ENCODE measurements around the gene ZNF384. TPM values are rescaled to one million over a fixed set of nuclear protein-coding genes. Genes with fewer than 3 reads are reported as not detected.

The ZNF384 gene
- total RNA-seq, 2 experiments from 2014 or later, result 60.6 to 61.8 TPM

- Mint-ChIP-seq H3K9me3 (no peaks in the 10 kb centered on the region), H3K4me1 (peaks cover 69% of the 10 kb centered on the region), H3K4me3 (peak overlapping the region; percentile 85), H3K27ac (peak overlapping the region; percentile 99), H3K36me3 (peaks cover 3% of the 10 kb centered on the region), H3K27me3 (no peaks in the 10 kb centered on the region)
- DNase-seq, result no peak
Observed at GRCh38 chr12:6630736-6631135, 58.4 kb downstream of the ZNF384 start.

GRCh38 chr12:6627616-6628015, 61.6 kb downstream of the ZNF384 start:
- Mint-ChIP-seq H3K4me3 (peak overlapping the region; percentile 71), H3K27ac (peak overlapping the region; percentile 84), H3K4me1 (peaks cover 48% of the 10 kb centered on the region), H3K9me3 (no peaks in the 10 kb centered on the region), H3K27me3 (no peaks in the 10 kb centered on the region), H3K36me3 (peaks cover 3% of the 10 kb centered on the region)
- no peak for DNase-seq

- peak overlapping the region; percentile 84 for H3K27ac Mint-ChIP-seq
- no peaks in the 10 kb centered on the region for H3K27me3 Mint-ChIP-seq
- H3K9me3 Mint-ChIP-seq, result no peaks in the 10 kb centered on the region
- DNase-seq, result no peak
- peaks cover 3% of the 10 kb centered on the region for H3K36me3 Mint-ChIP-seq
- peaks cover 40% of the 10 kb centered on the region for H3K4me1 Mint-ChIP-seq
- peak overlapping the region; percentile 22 for H3K4me3 Mint-ChIP-seq
Observed at GRCh38 chr12:6626654-6627283, 62.4 kb downstream of the ZNF384 start.

GRCh38 chr12:6620885-6621274, 68.3 kb downstream of the ZNF384 start:
- Mint-ChIP-seq H3K4me1 (peaks cover 12% of the 10 kb centered on the region), H3K27ac (peak overlapping the region; percentile 85), H3K36me3 (peaks cover 9% of the 10 kb centered on the region), H3K27me3 (no peaks in the 10 kb centered on the region), H3K9me3 (no peaks in the 10 kb centered on the region), H3K4me3 (peak overlapping the region; percentile 77)
- no peak for DNase-seq

GRCh38 chr12:6620137-6620884, 68.9 kb downstream of the ZNF384 start:
- no peaks in the 10 kb centered on the region for H3K27me3 Mint-ChIP-seq

GRCh38 chr12:6618483-6619225, 70.5 kb downstream of the ZNF384 start:
- H3K36me3 Mint-ChIP-seq, result peaks cover 9% of the 10 kb centered on the region
- H3K27ac Mint-ChIP-seq, result peak overlapping the region; percentile 17
- no peaks in the 10 kb centered on the region for H3K27me3 Mint-ChIP-seq
- no peak for DNase-seq
- H3K4me3 Mint-ChIP-seq, result no peak overlapping the region
- no peaks in the 10 kb centered on the region for H3K9me3 Mint-ChIP-seq
- peaks cover 14% of the 10 kb centered on the region for H3K4me1 Mint-ChIP-seq

More at GRCh38 chr12:6620137-6620884, 68.9 kb downstream of the ZNF384 start:
- no peaks in the 10 kb centered on the region for H3K9me3 Mint-ChIP-seq
- peak overlapping the region; percentile 44 for H3K27ac Mint-ChIP-seq
- DNase-seq, result peak; percentile 68
- peaks cover 12% of the 10 kb centered on the region for H3K4me1 Mint-ChIP-seq
- H3K4me3 Mint-ChIP-seq, result peak overlapping the region; percentile 77
- peaks cover 9% of the 10 kb centered on the region for H3K36me3 Mint-ChIP-seq

Other genes starting within 250 kb of the ZNF384 start
- 100 to 1,000 TPM; 175 to 181 TPM for gene CD27, start 244.4 kb downstream of the ZNF384 start, total RNA-seq
- 10 to 100 TPM; 23.7 to 26.6 TPM for gene TAPBPL, start 237.3 kb downstream of the ZNF384 start, total RNA-seq
- gene VAMP1, start 218.7 kb downstream of the ZNF384 start, total RNA-seq, result 10 to 100 TPM; 34.8 to 35.7 TPM
- 100 to 1,000 TPM; 311 to 312 TPM for gene MRPL51, start 196.1 kb downstream of the ZNF384 start, total RNA-seq
- 100 to 1,000 TPM; 167 to 171 TPM for gene NCAPD2, start 195.3 kb downstream of the ZNF384 start, total RNA-seq
- gene GAPDH, start 154.9 kb downstream of the ZNF384 start, total RNA-seq, result 1,000 to 10,000 TPM; 8,986 to 9,154 TPM
- 1 to 10 TPM; 7.2 to 8.1 TPM for gene IFFO1, start 133.3 kb downstream of the ZNF384 start, total RNA-seq
- 100 to 1,000 TPM; 151 to 153 TPM for gene NOP2, start 121.1 kb downstream of the ZNF384 start, total RNA-seq
- gene CHD4, start 82.0 kb downstream of the ZNF384 start, total RNA-seq, result 100 to 1,000 TPM; 262 to 293 TPM
- 1 to 10 TPM; 7.3 to 7.9 TPM for gene LPAR5, start 53.4 kb downstream of the ZNF384 start, total RNA-seq
- gene ACRBP, start 41.9 kb downstream of the ZNF384 start, total RNA-seq, result 1 to 10 TPM in 1 of 2 experiments, under 1 TPM in 1; 0.86 to 1.2 TPM
- gene ING4, start 26.3 kb downstream of the ZNF384 start, total RNA-seq, result 10 to 100 TPM; 10.9 to 11.1 TPM
- gene PIANP, start 11.4 kb upstream of the ZNF384 start, total RNA-seq, result under 1 TPM in 1 of 2 experiments, not detected in 1; 0.37 TPM
- 10 to 100 TPM; 37.1 to 41.6 TPM for gene COPS7A, start 34.7 kb upstream of the ZNF384 start, total RNA-seq
- 100 to 1,000 TPM; 134 to 141 TPM for gene MLF2, start 63.8 kb upstream of the ZNF384 start, total RNA-seq
- 10 to 100 TPM; 23.3 to 25.1 TPM for gene PTMS, start 77.0 kb upstream of the ZNF384 start, total RNA-seq
- 10 to 100 TPM; 64.8 to 67.7 TPM for gene LAG3, start 83.1 kb upstream of the ZNF384 start, total RNA-seq
- gene CD4, start 100.2 kb upstream of the ZNF384 start, total RNA-seq, result 1 to 10 TPM; 2.2 to 2.5 TPM
- under 1 TPM; 0.54 to 0.76 TPM for gene GPR162, start 132.4 kb upstream of the ZNF384 start, total RNA-seq
- gene P3H3, start 139.0 kb upstream of the ZNF384 start, total RNA-seq, result under 1 TPM; 0.36 to 0.60 TPM
- gene GNB3, start 151.6 kb upstream of the ZNF384 start, total RNA-seq, result under 1 TPM in 1 of 2 experiments, not detected in 1; 0.10 TPM
- 10 to 100 TPM; 62.5 to 64.0 TPM for gene CDCA3, start 161.9 kb upstream of the ZNF384 start, total RNA-seq
- gene USP5, start 162.8 kb upstream of the ZNF384 start, total RNA-seq, result 100 to 1,000 TPM; 125 to 127 TPM
- gene TPI1, start 178.2 kb upstream of the ZNF384 start, total RNA-seq, result 1,000 to 10,000 TPM; 1,593 to 1,653 TPM
- gene SPSB2, start 183.9 kb upstream of the ZNF384 start, total RNA-seq, result 1 to 10 TPM; 2.7 to 3.0 TPM
- gene LRRC23, start 215.4 kb upstream of the ZNF384 start, total RNA-seq, result 1 to 10 TPM; 3.0 to 4.1 TPM
- gene ENO2, start 225.2 kb upstream of the ZNF384 start, total RNA-seq, result 100 to 1,000 TPM; 140 to 141 TPM
- gene ATN1, start 238.6 kb upstream of the ZNF384 start, total RNA-seq, result 10 to 100 TPM; 27.6 to 28.5 TPM